IMR-90 (cell line): ENCODE measurements around the gene CEP128. TPM values are rescaled to one million over a fixed set of nuclear protein-coding genes. Genes with fewer than 3 reads are reported as not detected.

Source experiments
- ATAC-seq: fragments of 200-7000 bp; cut with Tn5 transposase; 2 replicates; pipeline ENCODE4 v1.9.1; 2020; ENCODE audit warnings: low read depth, mild to moderate bottlenecking, moderate library complexity
- BruUV-seq: library from RNA; stranded (reverse); fragments of 400-500 nt; replicated peaks from 2 replicates; lab custom pipeline; 2021; lab: Mats Ljungman, UMichigan
- CTCF ChIA-PET: fragments of 300-600 bp; formaldehyde crosslinking; extraction: SDS; loops from one replicate; lab custom pipeline; 2021; ENCODE audit warnings: antibody characterized with exemption; lab: Yijun Ruan, JAX
- POLR2A ChIA-PET: fragments of 300-600 bp; sonication (Branson Sonifier 250); formaldehyde crosslinking; loops from one replicate; lab custom pipeline; 2022; ENCODE audit warnings: antibody characterized with exemption; ENCODE audit not compliant: unreplicated experiment; lab: Charles Lee
- DNase-seq: peaks from one replicate; pipeline ENCODE4 v3.0.0; 2013
- H2AFZ ChIP-seq: replicated peaks from 2 replicates; pipeline ENCODE3; 2013; ENCODE audit warnings: low read length, mild to moderate bottlenecking; ENCODE audit not compliant: poor library complexity
- H2AK5ac ChIP-seq: 2 replicates; pipeline ENCODE4 v1.6.1; 2013; ENCODE audit warnings: low read depth, low read length, inconsistent platforms
- H2AK9ac ChIP-seq: replicated peaks from 2 replicates; pipeline ENCODE3; 2013; ENCODE audit warnings: mild to moderate bottlenecking, low read depth, low read length, moderate library complexity; ENCODE audit not compliant: poor library complexity
- H2BK120ac ChIP-seq: 2 replicates; pipeline ENCODE4 v1.6.1; 2013; ENCODE audit warnings: low read depth, low read length, inconsistent platforms
- H2BK15ac ChIP-seq: 3 replicates; pipeline ENCODE4 v1.6.1; 2013; ENCODE audit warnings: low read depth, low read length, inconsistent platforms
- H2BK20ac ChIP-seq: 2 replicates; pipeline ENCODE4 v1.6.1; 2013; ENCODE audit warnings: low read depth, mild to moderate bottlenecking, inconsistent platforms, low read length, moderate library complexity
- H2BK5ac ChIP-seq: 2 replicates; pipeline ENCODE4 v1.6.1; 2013; ENCODE audit warnings: mild to moderate bottlenecking, low read depth, low read length, inconsistent platforms; ENCODE audit not compliant: poor library complexity, severe bottlenecking
- H3K14ac ChIP-seq: replicated peaks from 2 replicates; pipeline ENCODE4 v1.6.1; 2013; ENCODE audit warnings: low read depth, low read length, inconsistent platforms
- H3K18ac ChIP-seq: 2 replicates; pipeline ENCODE4 v1.6.1; 2013; ENCODE audit warnings: low read depth, low read length, control low read depth
- H3K23ac ChIP-seq: 2 replicates; pipeline ENCODE4 v1.6.1; 2013; ENCODE audit warnings: low read depth, low read length, inconsistent platforms
- H3K27ac ChIP-seq: 2 replicates; pipeline ENCODE4 v1.5.1; 2013; ENCODE audit warnings: mild to moderate bottlenecking, control low read depth, low read length; ENCODE audit not compliant: insufficient read depth
- H3K27me3 ChIP-seq: 2 replicates; pipeline ENCODE4 v1.6.1; 2013; ENCODE audit warnings: low read length; ENCODE audit not compliant: control insufficient read depth, insufficient read depth
- H3K36me3 ChIP-seq: 2 replicates; pipeline ENCODE4 v1.6.1; 2013; ENCODE audit warnings: low read length, mixed read lengths; ENCODE audit not compliant: control insufficient read depth, insufficient read depth
- H3K4ac ChIP-seq: 2 replicates; pipeline ENCODE4 v1.6.1; 2013; ENCODE audit warnings: low read depth, low read length, inconsistent platforms
- H3K4me1 ChIP-seq: 2 replicates; pipeline ENCODE4 v1.6.1; 2013; ENCODE audit warnings: low read length, mixed read lengths; ENCODE audit not compliant: control insufficient read depth, insufficient read depth
- H3K4me2 ChIP-seq: 2 replicates; pipeline ENCODE4 v1.6.1; 2013; ENCODE audit warnings: low read depth, mild to moderate bottlenecking, control low read depth, low read length, moderate library complexity
- H3K4me3 ChIP-seq: 2 replicates; pipeline ENCODE4 v1.5.1; 2013; ENCODE audit warnings: low read depth, mild to moderate bottlenecking, control low read depth, low read length, moderate library complexity; ENCODE audit not compliant: insufficient read depth
- H3K56ac ChIP-seq: 2 replicates; pipeline ENCODE4 v1.6.1; 2013; ENCODE audit warnings: low read length, inconsistent platforms; ENCODE audit not compliant: insufficient read depth; ENCODE audit errors: extremely low read depth
- H3K79me1 ChIP-seq, 2 experiments: 2 replicates each; pipeline ENCODE4 v1.6.1; 2013; ENCODE audit warnings: low read length in 2 of 2, inconsistent platforms in 1 of 2, low read depth in 1 of 2
- H3K9ac ChIP-seq: 2 replicates; pipeline ENCODE4 v1.6.1; 2013; ENCODE audit warnings: low read depth, low read length, control low read depth
- H3K9me1 ChIP-seq: 2 replicates; pipeline ENCODE4 v1.6.1; 2013; ENCODE audit warnings: low read length, inconsistent platforms; ENCODE audit not compliant: insufficient read depth
- H3K9me3 ChIP-seq: 2 replicates; pipeline ENCODE4 v1.6.1; 2013; ENCODE audit warnings: low read length; ENCODE audit not compliant: control insufficient read depth, insufficient read depth
- H4K20me1 ChIP-seq: 2 replicates; pipeline ENCODE4 v1.6.1; 2013; ENCODE audit warnings: low read length, inconsistent platforms; ENCODE audit not compliant: insufficient read depth
- H4K5ac ChIP-seq: 2 replicates; pipeline ENCODE4 v1.6.1; 2013; ENCODE audit warnings: mild to moderate bottlenecking, low read depth, low read length, control low read depth
- H4K8ac ChIP-seq, 2 experiments: 2 replicates each; pipeline ENCODE4 v1.6.1; 2013; ENCODE audit warnings: low read depth in 2 of 2, low read length in 2 of 2, control low read depth in 1 of 2, inconsistent platforms in 1 of 2
- H4K91ac ChIP-seq: 2 replicates; pipeline ENCODE4 v1.6.1; 2013; ENCODE audit warnings: low read depth, low read length, inconsistent platforms; ENCODE audit not compliant: insufficient read depth
- BHLHE40 ChIP-seq: fragments of 150-350 bp; IDR thresholded peaks from 2 replicates; pipeline ENCODE4 v1.6.1; 2016; ENCODE audit warnings: mild to moderate bottlenecking, low read depth, low read length
- CHD1 ChIP-seq: IDR thresholded peaks from 2 replicates; pipeline ENCODE4 v1.6.1; 2012; ENCODE audit warnings: low read depth, low read length, improper control_type of control experiment
- FOS ChIP-seq: fragments of 150-350 bp; IDR thresholded peaks from 2 replicates; pipeline ENCODE4 v1.6.1; 2016; ENCODE audit warnings: low read depth, low read length
- MAFK ChIP-seq: IDR thresholded peaks from 2 replicates; pipeline ENCODE4 v1.6.1; 2012; ENCODE audit warnings: low read depth, low read length, improper control_type of control experiment
- MAZ ChIP-seq: IDR thresholded peaks from 2 replicates; pipeline ENCODE4 v1.6.1; 2012; ENCODE audit warnings: low read depth, mild to moderate bottlenecking, low read length, improper control_type of control experiment, moderate library complexity, borderline replicate concordance
- MXI1 ChIP-seq: IDR thresholded peaks from 2 replicates; pipeline ENCODE4 v1.6.1; 2012; ENCODE audit warnings: low read depth, mild to moderate bottlenecking, low read length, moderate library complexity, borderline replicate concordance
- NFE2L2 ChIP-seq: fragments of 150-350 bp; IDR thresholded peaks from 2 replicates; pipeline ENCODE4 v1.6.1; 2016; ENCODE audit warnings: low read depth, mild to moderate bottlenecking, low read length
- POLR2A ChIP-seq: IDR thresholded peaks from 2 replicates; pipeline ENCODE4 v1.6.1; 2012; ENCODE audit warnings: mild to moderate bottlenecking, low read depth, low read length
- RAD21 ChIP-seq: IDR thresholded peaks from 2 replicates; pipeline ENCODE4 v1.6.1; 2012; ENCODE audit warnings: low read length, improper control_type of control experiment
- RCOR1 ChIP-seq: IDR thresholded peaks from 2 replicates; pipeline ENCODE4 v1.6.1; 2012; ENCODE audit warnings: mild to moderate bottlenecking, low read length, improper control_type of control experiment; ENCODE audit not compliant: insufficient replicate concordance
- RFX5 ChIP-seq: IDR thresholded peaks from 2 replicates; pipeline ENCODE4 v1.8.0; 2012; ENCODE audit warnings: low read depth, mild to moderate bottlenecking, low read length, moderate library complexity
- SMC3 ChIP-seq: fragments of 150-350 bp; IDR thresholded peaks from 2 replicates; pipeline ENCODE4 v1.6.1; 2016; ENCODE audit warnings: low read depth, mild to moderate bottlenecking, antibody characterized with exemption, low read length, moderate library complexity
- WGBS, 2 experiments: methylation state at CpG; one replicate each; pipeline versions ENCODE4 v1.1.5 to v1.1.7; 2013; ENCODE audit warnings: missing lambda C conversion rate in 2 of 2; ENCODE audit not compliant: insufficient read length in 1 of 2; ENCODE audit errors: extremely low coverage in 2 of 2; 5-methylcytosine and 5-hydroxymethylcytosine counted together
- dilution Hi-C: fragments of 300-500 bp; cut with HindIII; formaldehyde crosslinking; loops from one replicate; pipeline ENCODE4 v1.14.3; 2018; ENCODE audit warnings: low sequenced_read_pairs; ENCODE audit not compliant: unreplicated experiment
- in situ Hi-C: fragments of 300-500 bp; cut with MboI; formaldehyde crosslinking; loops from 3 replicates; pipeline ENCODE4 v1.14.3; 2019; ENCODE audit warnings: low sequenced_read_pairs, inconsistent platforms, mixed read lengths
- intact Hi-C: fragments of 100-400 bp; cut with micrococcal nuclease; formaldehyde crosslinking; loops from 2 replicates; pipeline ENCODE4 v1.10.0; 2022
- polyA plus RNA-seq, 3 experiments: library from polyadenylated mRNA; depleted of rRNA; stranded (reverse); fragments of >200 nt; gene quantifications; 2 replicates each; pipeline ENCODE4 v1.2.3, GENCODE V29; 2012; ENCODE audit warnings: low replicate concordance in 1 of 3
- total RNA-seq: library from RNA; depleted of rRNA; stranded (reverse); fragments of >200 nt; gene quantifications from 2 replicates; pipeline ENCODE4 v1.2.3, GENCODE V29; 2012
- TF ChIP-seq, protein P1 (sequence below): fragments of 150-350 bp; IDR thresholded peaks from 2 replicates; pipeline ENCODE4 v1.6.1; 2016; ENCODE audit warnings: low read depth, mild to moderate bottlenecking, low read length, moderate library complexity, borderline replicate concordance
- TF ChIP-seq, protein P2 (sequence below): fragments of 150-350 bp; IDR thresholded peaks from 2 replicates; pipeline ENCODE4 v1.6.1; 2017; ENCODE audit warnings: mild to moderate bottlenecking, antibody characterized with exemption, low read length, low read depth
- TF ChIP-seq, protein P3 (sequence below): conservative IDR thresholded peaks from 2 replicates; pipeline ENCODE4 v1.5.1; 2012; ENCODE audit warnings: mild to moderate bottlenecking, low read depth, low read length, improper control_type of control experiment

The CEP128 gene
- total and polyA plus RNA-seq, 2 of the 4 experiments (the other 2 are of a cell fraction), result 1.9 to 5.7 TPM

DNA sequence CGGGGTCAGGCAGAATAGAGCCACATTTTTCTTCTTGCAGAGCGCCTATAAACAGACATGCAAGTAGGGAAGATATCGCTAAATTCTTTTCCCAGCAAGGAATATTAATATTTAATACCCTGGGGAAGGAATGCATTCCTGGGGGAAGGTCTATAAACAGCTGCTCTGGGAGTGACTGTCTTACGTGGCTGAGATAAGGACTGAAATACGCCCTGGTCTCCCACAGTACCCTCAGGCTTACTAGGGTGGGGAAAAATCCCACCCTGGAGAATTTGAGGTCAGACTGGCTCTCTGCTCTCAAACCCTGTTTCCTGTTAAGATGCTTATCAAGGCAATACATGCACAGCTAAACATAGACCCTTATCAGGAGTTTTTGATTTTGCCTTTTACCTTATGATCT is 262.3 kb downstream of the CEP128 start:
- Histone ChIP-seq H3K9ac (no peak overlapping the region), H4K91ac (no peak overlapping the region), H2BK120ac (no peak overlapping the region), H3K56ac (no peak overlapping the region), H3K9me1 (no peaks in the 10 kb centered on the region), H3K79me1 (no peaks in the 10 kb centered on the region), H3K27me3 (no peaks in the 10 kb centered on the region), H3K18ac (no peak overlapping the region), H3K4me3 (no peak overlapping the region), H3K4ac (no peak overlapping the region), H2BK15ac (no peak overlapping the region), H3K4me1 (no peaks in the 10 kb centered on the region), H3K4me2 (no peak overlapping the region), H2BK20ac (no peak overlapping the region), H4K5ac (no peak overlapping the region), H3K9me3 (peaks cover 21% of the 10 kb centered on the region), H2BK5ac (no peak overlapping the region), H2AFZ (no peak overlapping the region), H3K23ac (no peak overlapping the region), H2AK5ac (no peak overlapping the region), H4K20me1 (no peaks in the 10 kb centered on the region), H3K36me3 (no peaks in the 10 kb centered on the region), H2AK9ac (no peak overlapping the region), H4K8ac (no peak overlapping the region), H3K27ac (no peak overlapping the region), H3K14ac (no peak overlapping the region)
- dilution Hi-C loops (no loop called here), in situ Hi-C loops (no loop called here), intact Hi-C loops (no loop called here)
- DNase-seq (no peak), ATAC-seq (no peak)
- TF ChIP-seq SMC3 (no peak), FOS (no peak), RFX5 (no peak), RAD21 (no peak), MAFK (no peak), RCOR1 (no peak), MAZ (no peak), CHD1 (no peak), NFE2L2 (no peak), MXI1 (no peak), BHLHE40 (no peak), POLR2A (no peak)
- TF ChIP-seq, protein P1, sequence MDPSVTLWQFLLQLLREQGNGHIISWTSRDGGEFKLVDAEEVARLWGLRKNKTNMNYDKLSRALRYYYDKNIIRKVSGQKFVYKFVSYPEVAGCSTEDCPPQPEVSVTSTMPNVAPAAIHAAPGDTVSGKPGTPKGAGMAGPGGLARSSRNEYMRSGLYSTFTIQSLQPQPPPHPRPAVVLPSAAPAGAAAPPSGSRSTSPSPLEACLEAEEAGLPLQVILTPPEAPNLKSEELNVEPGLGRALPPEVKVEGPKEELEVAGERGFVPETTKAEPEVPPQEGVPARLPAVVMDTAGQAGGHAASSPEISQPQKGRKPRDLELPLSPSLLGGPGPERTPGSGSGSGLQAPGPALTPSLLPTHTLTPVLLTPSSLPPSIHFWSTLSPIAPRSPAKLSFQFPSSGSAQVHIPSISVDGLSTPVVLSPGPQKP, result no peak
- TF ChIP-seq, protein P2, sequence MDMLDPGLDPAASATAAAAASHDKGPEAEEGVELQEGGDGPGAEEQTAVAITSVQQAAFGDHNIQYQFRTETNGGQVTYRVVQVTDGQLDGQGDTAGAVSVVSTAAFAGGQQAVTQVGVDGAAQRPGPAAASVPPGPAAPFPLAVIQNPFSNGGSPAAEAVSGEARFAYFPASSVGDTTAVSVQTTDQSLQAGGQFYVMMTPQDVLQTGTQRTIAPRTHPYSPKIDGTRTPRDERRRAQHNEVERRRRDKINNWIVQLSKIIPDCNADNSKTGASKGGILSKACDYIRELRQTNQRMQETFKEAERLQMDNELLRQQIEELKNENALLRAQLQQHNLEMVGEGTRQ, result no peak
- TF ChIP-seq, protein P3, sequence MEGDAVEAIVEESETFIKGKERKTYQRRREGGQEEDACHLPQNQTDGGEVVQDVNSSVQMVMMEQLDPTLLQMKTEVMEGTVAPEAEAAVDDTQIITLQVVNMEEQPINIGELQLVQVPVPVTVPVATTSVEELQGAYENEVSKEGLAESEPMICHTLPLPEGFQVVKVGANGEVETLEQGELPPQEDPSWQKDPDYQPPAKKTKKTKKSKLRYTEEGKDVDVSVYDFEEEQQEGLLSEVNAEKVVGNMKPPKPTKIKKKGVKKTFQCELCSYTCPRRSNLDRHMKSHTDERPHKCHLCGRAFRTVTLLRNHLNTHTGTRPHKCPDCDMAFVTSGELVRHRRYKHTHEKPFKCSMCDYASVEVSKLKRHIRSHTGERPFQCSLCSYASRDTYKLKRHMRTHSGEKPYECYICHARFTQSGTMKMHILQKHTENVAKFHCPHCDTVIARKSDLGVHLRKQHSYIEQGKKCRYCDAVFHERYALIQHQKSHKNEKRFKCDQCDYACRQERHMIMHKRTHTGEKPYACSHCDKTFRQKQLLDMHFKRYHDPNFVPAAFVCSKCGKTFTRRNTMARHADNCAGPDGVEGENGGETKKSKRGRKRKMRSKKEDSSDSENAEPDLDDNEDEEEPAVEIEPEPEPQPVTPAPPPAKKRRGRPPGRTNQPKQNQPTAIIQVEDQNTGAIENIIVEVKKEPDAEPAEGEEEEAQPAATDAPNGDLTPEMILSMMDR, result no peak
- ChIA-PET CTCF (no interaction called here), POLR2A (no interaction called here)
- no TSS peak for BruUV-seq
- no CpG with 5 or more reads among the region's 5 CpGs for WGBS, 2 experiments
